ENCODE results near the gene IPO5.

- no peak for TF ChIP-seq EP300 (IDR thresholded peaks at IDR 0.05)
- TF ChIP-seq POLR2A (IDR thresholded peaks at IDR 0.05) = no peak
- no peak for TF ChIP-seq CTCF (IDR thresholded peaks at IDR 0.05)
Measured at GRCh38 chr13:97938706-97939475, 14.6 kb upstream of the IPO5 start.

Measured in sigmoid colon (tissue), 4 donors.